NCI-H446 (cell line): ENCODE results near the gene GRB2.
"Not testable (repeated sequence)": the region's sequence is repeated elsewhere in the genome, so short reads cannot be mapped to it uniquely, and the experiment has no call there.

ENCODE experiments used
- DNase-seq, 2 experiments: peaks; one replicate each; lab custom pipeline; 2025; lab: John Stamatoyannopoulos, UW

GRB2 gene

GRCh38 chr17:75318615-75319222, 86.8 kb downstream of the GRB2 start:
- no peak for DNase-seq

- DNase-seq: no peak
These were observed 87.3 kb downstream of the GRB2 start for GRCh38 chr17:75318211-75318610.

GRCh38 chr17:75317671-75318070, 87.8 kb downstream of the GRB2 start:
- DNase-seq: no peak

GRCh38 chr17:75316253-75316652, 89.2 kb downstream of the GRB2 start:
- no peak for DNase-seq

GRCh38 chr17:75315541-75316243, 89.8 kb downstream of the GRB2 start:
- DNase-seq: no peak

- DNase-seq: no peak
These were observed 91.4 kb downstream of the GRB2 start for GRCh38 chr17:75313941-75314551.

- DNase-seq: no peak
These were observed 96.5 kb downstream of the GRB2 start for GRCh38 chr17:75308732-75309629.

GRCh38 chr17:75307957-75308731, 97.3 kb downstream of the GRB2 start:
- no peak for DNase-seq

- DNase-seq: no peak
These were observed 103.8 kb downstream of the GRB2 start for GRCh38 chr17:75301502-75302206.

- DNase-seq: no peak
These were observed 104.4 kb downstream of the GRB2 start for GRCh38 chr17:75301049-75301448.

GRCh38 chr17:75300280-75300679, 105.2 kb downstream of the GRB2 start:
- DNase-seq: no peak

GRCh38 chr17:75295201-75296158, 110.0 kb downstream of the GRB2 start:
- no peak for DNase-seq

- not testable (repeated sequence) for DNase-seq
These were observed 112.5 kb downstream of the GRB2 start for GRCh38 chr17:75292810-75293448.

GRCh38 chr17:75289832-75290337, 115.6 kb downstream of the GRB2 start:
- no peak for DNase-seq

- DNase-seq: peak; percentile 97 to 99
These were observed 116.2 kb downstream of the GRB2 start, which contains the start of gene SLC25A19 for GRCh38 chr17:75289115-75289831. Gene SLC25A19 (minus strand): TSS chr17:75289433. CDS start chr17:75286764, 2,669 bp downstream.

GRCh38 chr17:75288770-75289114, 116.7 kb downstream of the GRB2 start:
- DNase-seq: peak in 1 of 2 experiments; percentile 59

GRCh38 chr17:75288359-75288758, 117.1 kb downstream of the GRB2 start:
- no peak for DNase-seq

- DNase-seq: no peak
These were observed 118.3 kb downstream of the GRB2 start for GRCh38 chr17:75287221-75287620.
